Chondrocyte (in vitro differentiated cells): Measurements from ENCODE around the gene TRAK1. TPM values are rescaled to one million over a fixed set of nuclear protein-coding genes. Genes with fewer than 3 reads are reported as not detected.

Experiments used
- DNase-seq: peaks from one replicate; pipeline ENCODE4 v3.0.0; 2021; ENCODE audit warnings: mixed read lengths, low spot score
- H3K27ac Mint-ChIP-seq: one replicate; pipeline ENCODE4 v1.8.0; 2021; ENCODE audit warnings: mild to moderate bottlenecking, moderate library complexity, mixed read lengths; ENCODE audit not compliant: unreplicated experiment
- H3K27me3 Mint-ChIP-seq: 2 replicates; pipeline ENCODE4 v1.8.0; 2021; ENCODE audit warnings: low read depth, mixed read lengths
- H3K36me3 Mint-ChIP-seq: 2 replicates; pipeline ENCODE4 v1.8.0; 2021; ENCODE audit warnings: low read depth, mixed read lengths
- H3K4me1 Mint-ChIP-seq: 2 replicates; pipeline ENCODE4 v1.8.0; 2021; ENCODE audit warnings: low read depth, mild to moderate bottlenecking, mixed read lengths
- H3K4me3 Mint-ChIP-seq: one replicate; pipeline ENCODE4 v1.8.0; 2021; ENCODE audit warnings: mild to moderate bottlenecking, moderate library complexity, mixed read lengths; ENCODE audit not compliant: unreplicated experiment
- H3K9me3 Mint-ChIP-seq: 2 replicates; pipeline ENCODE4 v1.8.0; 2021; ENCODE audit warnings: low read depth, mixed read lengths
- total RNA-seq: library from RNA; stranded (reverse); gene quantifications from 3 replicates; pipeline ENCODE4 v1.2.1, GENCODE V29; 2021
- TF ChIP-seq, protein P1 (sequence below): fragments of 200-600 bp; sonication (generic); IDR thresholded peaks from 2 replicates; pipeline ENCODE4 v1.5.0; 2021; ENCODE audit warnings: antibody characterized with exemption, mild to moderate bottlenecking, moderate library complexity

Gene TRAK1
- total RNA-seq, 1 donor from 2014 or later = 53.7 TPM

- peaks cover 23% of the 10 kb centered on the region for H3K4me1 Mint-ChIP-seq
- TF ChIP-seq, protein P1, sequence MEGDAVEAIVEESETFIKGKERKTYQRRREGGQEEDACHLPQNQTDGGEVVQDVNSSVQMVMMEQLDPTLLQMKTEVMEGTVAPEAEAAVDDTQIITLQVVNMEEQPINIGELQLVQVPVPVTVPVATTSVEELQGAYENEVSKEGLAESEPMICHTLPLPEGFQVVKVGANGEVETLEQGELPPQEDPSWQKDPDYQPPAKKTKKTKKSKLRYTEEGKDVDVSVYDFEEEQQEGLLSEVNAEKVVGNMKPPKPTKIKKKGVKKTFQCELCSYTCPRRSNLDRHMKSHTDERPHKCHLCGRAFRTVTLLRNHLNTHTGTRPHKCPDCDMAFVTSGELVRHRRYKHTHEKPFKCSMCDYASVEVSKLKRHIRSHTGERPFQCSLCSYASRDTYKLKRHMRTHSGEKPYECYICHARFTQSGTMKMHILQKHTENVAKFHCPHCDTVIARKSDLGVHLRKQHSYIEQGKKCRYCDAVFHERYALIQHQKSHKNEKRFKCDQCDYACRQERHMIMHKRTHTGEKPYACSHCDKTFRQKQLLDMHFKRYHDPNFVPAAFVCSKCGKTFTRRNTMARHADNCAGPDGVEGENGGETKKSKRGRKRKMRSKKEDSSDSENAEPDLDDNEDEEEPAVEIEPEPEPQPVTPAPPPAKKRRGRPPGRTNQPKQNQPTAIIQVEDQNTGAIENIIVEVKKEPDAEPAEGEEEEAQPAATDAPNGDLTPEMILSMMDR = no peak
- H3K4me3 Mint-ChIP-seq = no peak overlapping the region
- peak overlapping the region; percentile 82 for H3K27ac Mint-ChIP-seq
- no peaks in the 10 kb centered on the region for H3K9me3 Mint-ChIP-seq
- no peaks in the 10 kb centered on the region for H3K27me3 Mint-ChIP-seq
- H3K36me3 Mint-ChIP-seq = peaks cover 13% of the 10 kb centered on the region
- DNase-seq = no peak
Observed at GRCh38 chr3:42184651-42185443, 93.7 kb downstream of the TRAK1 start.

GRCh38 chr3:42187936-42188335 lies 96.8 kb downstream of the TRAK1 start:
- peaks cover 27% of the 10 kb centered on the region for H3K4me1 Mint-ChIP-seq
- H3K36me3 Mint-ChIP-seq = peaks cover 14% of the 10 kb centered on the region
- H3K27ac Mint-ChIP-seq = no peak overlapping the region
- no peak overlapping the region for H3K4me3 Mint-ChIP-seq
- TF ChIP-seq, protein P1 = no peak
- H3K9me3 Mint-ChIP-seq = no peaks in the 10 kb centered on the region
- H3K27me3 Mint-ChIP-seq = no peaks in the 10 kb centered on the region
- DNase-seq = no peak

- H3K4me3 Mint-ChIP-seq = no peak overlapping the region
- no peak overlapping the region for H3K27ac Mint-ChIP-seq
- H3K27me3 Mint-ChIP-seq = no peaks in the 10 kb centered on the region
- TF ChIP-seq, protein P1 = no peak
- H3K4me1 Mint-ChIP-seq = peaks cover 27% of the 10 kb centered on the region
- DNase-seq = no peak
- no peaks in the 10 kb centered on the region for H3K9me3 Mint-ChIP-seq
- peaks cover 14% of the 10 kb centered on the region for H3K36me3 Mint-ChIP-seq
Observed at GRCh38 chr3:42188376-42188775, 97.2 kb downstream of the TRAK1 start.

DNA sequence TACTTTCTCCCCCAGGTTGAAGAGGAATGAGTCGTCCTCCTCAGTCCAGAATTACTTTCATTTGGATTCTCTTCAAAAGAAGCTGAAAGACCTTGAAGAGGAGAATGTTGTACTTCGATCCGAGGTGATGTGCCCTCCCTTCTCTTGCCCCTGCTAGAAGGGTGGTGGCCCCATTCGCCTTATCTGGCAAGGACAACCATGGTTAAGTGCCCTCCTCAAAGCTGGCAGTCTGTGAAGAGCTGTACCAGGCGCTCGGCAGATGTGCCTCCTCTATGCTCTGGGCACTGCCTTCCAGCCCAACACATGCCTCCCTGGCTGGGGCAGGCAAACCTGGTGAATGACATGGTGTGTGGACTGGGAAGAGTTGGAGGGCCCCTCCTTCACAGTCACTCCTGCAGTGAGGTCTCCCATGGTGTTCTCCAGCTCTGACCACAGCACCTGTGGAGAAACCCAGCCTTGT lies 97.9 kb downstream of the TRAK1 start:
- Mint-ChIP-seq H3K4me1 (peaks cover 21% of the 10 kb centered on the region), H3K36me3 (peaks cover 17% of the 10 kb centered on the region), H3K4me3 (no peak overlapping the region), H3K27ac (no peak overlapping the region), H3K9me3 (no peaks in the 10 kb centered on the region), H3K27me3 (no peaks in the 10 kb centered on the region)
- TF ChIP-seq, protein P1 = no peak
- no peak for DNase-seq

- Mint-ChIP-seq H3K27me3 (no peaks in the 10 kb centered on the region), H3K4me3 (no peak overlapping the region), H3K27ac (peak overlapping the region; percentile 51), H3K9me3 (no peaks in the 10 kb centered on the region), H3K36me3 (peaks cover 19% of the 10 kb centered on the region), H3K4me1 (peaks cover 16% of the 10 kb centered on the region)
- TF ChIP-seq, protein P1 = no peak
- DNase-seq = no peak
Observed at GRCh38 chr3:42189736-42190135, 98.6 kb downstream of the TRAK1 start.
